ENCODE results near the gene TMUB2. TPM values are rescaled to one million over a fixed set of nuclear protein-coding genes. Genes with fewer than 3 reads are reported as not detected.

TMUB2 gene
- total and polyA plus RNA-seq, 4 donors: 12.2 to 18.8 (median 14.0) TPM

DNA sequence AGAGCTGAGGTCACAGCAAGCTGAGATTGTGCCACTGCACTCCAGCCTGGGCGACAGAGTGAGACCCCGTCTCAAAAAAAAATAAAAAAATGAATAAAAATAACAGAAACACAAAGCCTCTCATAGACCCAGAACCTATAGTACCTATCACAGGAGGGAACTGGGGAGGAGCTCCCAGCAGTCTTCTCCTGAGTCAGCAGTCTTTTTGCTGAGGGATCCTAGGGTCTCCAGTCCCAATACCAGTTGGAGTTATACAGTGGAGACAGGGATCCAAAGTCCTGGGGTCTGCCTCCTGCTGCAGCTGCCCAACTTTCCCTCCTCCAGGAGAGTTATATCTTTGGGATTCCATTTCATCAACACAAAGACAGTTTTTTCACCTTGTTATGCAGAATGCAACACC, 3.7 kb upstream of the TMUB2 start:
- H3K9ac ChIP-seq (ENCODE audit: low read depth in 1 of 2, low read length in 2 of 2): no peak overlapping the region
- DNase-seq (ENCODE audit: low spot score): no peak
- peaks cover 7 to 33% (median 26%) of the 10 kb centered on the region in 4 donors for H3K4me1 ChIP-seq (ENCODE audit: control insufficient read depth in 4 of 4, insufficient read depth in 4 of 4, low read length in 3 of 4)
- no peaks in the 10 kb centered on the region for H3K9me3 ChIP-seq (ENCODE audit: control insufficient read depth in 4 of 4, low read length in 3 of 4)
- H3K27me3 ChIP-seq (ENCODE audit: control insufficient read depth in 4 of 4, insufficient read depth in 4 of 4, low read length in 3 of 4): no peaks in the 10 kb centered on the region
- H3K36me3 ChIP-seq (ENCODE audit: control insufficient read depth in 4 of 4, insufficient read depth in 3 of 4, low read depth in 1 of 4, low read length in 3 of 4): peaks cover 0 to 10% (median 8%) of the 10 kb centered on the region in 4 donors
- no peak overlapping the region for H3K27ac ChIP-seq (ENCODE audit: low read depth in 1 of 2, low read length in 2 of 2)
- TF ChIP-seq, protein P1, sequence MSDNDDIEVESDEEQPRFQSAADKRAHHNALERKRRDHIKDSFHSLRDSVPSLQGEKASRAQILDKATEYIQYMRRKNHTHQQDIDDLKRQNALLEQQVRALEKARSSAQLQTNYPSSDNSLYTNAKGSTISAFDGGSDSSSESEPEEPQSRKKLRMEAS (IDR thresholded peaks at IDR 0.05): no peak
- no peak for TF ChIP-seq EGR1 (IDR thresholded peaks at IDR 0.05; ENCODE audit: low read depth in 2 of 2)
- no peak for TF ChIP-seq NR2F2 (IDR thresholded peaks at IDR 0.05)
- no peak for TF ChIP-seq RAD21 (IDR thresholded peaks at IDR 0.05)
- TF ChIP-seq JUND (IDR thresholded peaks at IDR 0.05): no peak
- TF ChIP-seq REST (IDR thresholded peaks at IDR 0.05): no peak
- TF ChIP-seq ZBTB33 (IDR thresholded peaks at IDR 0.05): no peak
- no peak for TF ChIP-seq HNF4A (conservative IDR thresholded peaks at IDR 0.05)
- no peak for TF ChIP-seq RXRA (IDR thresholded peaks at IDR 0.05)
- no peak for TF ChIP-seq FOXA2 (IDR thresholded peaks at IDR 0.05)
- TF ChIP-seq TAF1 (conservative IDR thresholded peaks at IDR 0.05): no peak
- no peak for TF ChIP-seq GABPA (IDR thresholded peaks at IDR 0.05 in 1 of 2, conservative IDR thresholded peaks at IDR 0.05 in 1 of 2)
- TF ChIP-seq YY1 (IDR thresholded peaks at IDR 0.05): no peak
- TF ChIP-seq HNF4G (IDR thresholded peaks at IDR 0.05): no peak
- TF ChIP-seq, protein P2, sequence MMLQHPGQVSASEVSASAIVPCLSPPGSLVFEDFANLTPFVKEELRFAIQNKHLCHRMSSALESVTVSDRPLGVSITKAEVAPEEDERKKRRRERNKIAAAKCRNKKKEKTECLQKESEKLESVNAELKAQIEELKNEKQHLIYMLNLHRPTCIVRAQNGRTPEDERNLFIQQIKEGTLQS (IDR thresholded peaks at IDR 0.05): no peak
- no peak for TF ChIP-seq SP1 (IDR thresholded peaks at IDR 0.05)
- TF ChIP-seq FOXA1 (IDR thresholded peaks at IDR 0.05): no peak
- TF ChIP-seq, protein P3, sequence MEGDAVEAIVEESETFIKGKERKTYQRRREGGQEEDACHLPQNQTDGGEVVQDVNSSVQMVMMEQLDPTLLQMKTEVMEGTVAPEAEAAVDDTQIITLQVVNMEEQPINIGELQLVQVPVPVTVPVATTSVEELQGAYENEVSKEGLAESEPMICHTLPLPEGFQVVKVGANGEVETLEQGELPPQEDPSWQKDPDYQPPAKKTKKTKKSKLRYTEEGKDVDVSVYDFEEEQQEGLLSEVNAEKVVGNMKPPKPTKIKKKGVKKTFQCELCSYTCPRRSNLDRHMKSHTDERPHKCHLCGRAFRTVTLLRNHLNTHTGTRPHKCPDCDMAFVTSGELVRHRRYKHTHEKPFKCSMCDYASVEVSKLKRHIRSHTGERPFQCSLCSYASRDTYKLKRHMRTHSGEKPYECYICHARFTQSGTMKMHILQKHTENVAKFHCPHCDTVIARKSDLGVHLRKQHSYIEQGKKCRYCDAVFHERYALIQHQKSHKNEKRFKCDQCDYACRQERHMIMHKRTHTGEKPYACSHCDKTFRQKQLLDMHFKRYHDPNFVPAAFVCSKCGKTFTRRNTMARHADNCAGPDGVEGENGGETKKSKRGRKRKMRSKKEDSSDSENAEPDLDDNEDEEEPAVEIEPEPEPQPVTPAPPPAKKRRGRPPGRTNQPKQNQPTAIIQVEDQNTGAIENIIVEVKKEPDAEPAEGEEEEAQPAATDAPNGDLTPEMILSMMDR (IDR thresholded peaks at IDR 0.05; ENCODE audit: low read depth, low read length, missing input control): no peak
- no peak overlapping the region for H3K4me3 ChIP-seq (ENCODE audit: low read depth in 1 of 3, low read length in 3 of 3)
- 93% methylated on average over 2 of the region's 2 CpGs for WGBS

Data from liver (tissue), 9 donors.